ENCODE measurements around the gene SCN5A. TPM values are rescaled to one million over a fixed set of nuclear protein-coding genes. Genes with fewer than 3 reads are reported as not detected.

SCN5A gene
- total RNA-seq, 1 experiment from 2014 or later: 0.69 TPM

- POLR2A ChIA-PET: no interaction called here
- TF ChIP-seq REST (IDR thresholded peaks at IDR 0.05; ENCODE audit: insufficient read depth in 1 of 2, low read depth in 2 of 2, low read length in 1 of 2) (no peak), CTCF (IDR thresholded peaks at IDR 0.05) (no peak), POLR2AphosphoS5 (IDR thresholded peaks at IDR 0.05; ENCODE audit: low read depth, low read length) (no peak), SIN3A (IDR thresholded peaks at IDR 0.05; ENCODE audit: borderline replicate concordance, insufficient read depth, low read depth, low read length) (no peak), TCF7L2 (IDR thresholded peaks at IDR 0.05; ENCODE audit: low read depth, low read length) (no peak)
- Histone ChIP-seq H3K9me3 (ENCODE audit: control insufficient read depth, insufficient read depth, low read depth, low read length) (no peaks in the 10 kb centered on the region), H3K4me1 (ENCODE audit: control insufficient read depth, insufficient read depth, low read length) (no peaks in the 10 kb centered on the region), H3K27me3 (ENCODE audit: control insufficient read depth, insufficient read depth, low read length) (no peaks in the 10 kb centered on the region), H3K36me3 (ENCODE audit: control insufficient read depth, insufficient read depth, low read length) (no peaks in the 10 kb centered on the region), H3K27ac (ENCODE audit: low read length) (no peak overlapping the region), H3K4me3 (ENCODE audit: low read depth in 2 of 2, low read length in 2 of 2) (no peak overlapping the region)
- DNase-seq (ENCODE audit: low read depth, low spot score) (no peak), ATAC-seq (no peak)
- CTCF ChIA-PET: no interaction called here
- in situ Hi-C loops (cut with HindIII; ENCODE audit: low pct_unique_long_range_greater_than_20kb, low sequenced_read_pairs): no loop called here
- intact Hi-C loops (cut with micrococcal nuclease; ENCODE audit: unreplicated experiment): no loop called here
- no TSS peak for BruUV-seq (replicated peaks)
Observed at GRCh38 chr3:38554127-38554827, 95.2 kb downstream of the SCN5A start.

- intact Hi-C loops (cut with micrococcal nuclease; ENCODE audit: unreplicated experiment) (no loop called here), in situ Hi-C loops (cut with HindIII; ENCODE audit: low pct_unique_long_range_greater_than_20kb, low sequenced_read_pairs) (no loop called here)
- no peak for ATAC-seq
- BruUV-seq (replicated peaks): no TSS peak
- H3K4me3 ChIP-seq (ENCODE audit: low read depth in 2 of 2, low read length in 2 of 2): no peak overlapping the region
- H3K27me3 ChIP-seq (ENCODE audit: control insufficient read depth, insufficient read depth, low read length): no peaks in the 10 kb centered on the region
- H3K4me1 ChIP-seq (ENCODE audit: control insufficient read depth, insufficient read depth, low read length): no peaks in the 10 kb centered on the region
- no peaks in the 10 kb centered on the region for H3K9me3 ChIP-seq (ENCODE audit: control insufficient read depth, insufficient read depth, low read depth, low read length)
- ChIA-PET CTCF (no interaction called here), POLR2A (no interaction called here)
- no peak overlapping the region for H3K27ac ChIP-seq (ENCODE audit: low read length)
- no peaks in the 10 kb centered on the region for H3K36me3 ChIP-seq (ENCODE audit: control insufficient read depth, insufficient read depth, low read length)
- TF ChIP-seq POLR2AphosphoS5 (IDR thresholded peaks at IDR 0.05; ENCODE audit: low read depth, low read length) (no peak), SIN3A (IDR thresholded peaks at IDR 0.05; ENCODE audit: borderline replicate concordance, insufficient read depth, low read depth, low read length) (no peak), TCF7L2 (IDR thresholded peaks at IDR 0.05; ENCODE audit: low read depth, low read length) (no peak), REST (IDR thresholded peaks at IDR 0.05; ENCODE audit: insufficient read depth in 1 of 2, low read depth in 2 of 2, low read length in 1 of 2) (no peak), CTCF (IDR thresholded peaks at IDR 0.05) (no peak)
- DNase-seq (ENCODE audit: low read depth, low spot score): no peak
Observed at GRCh38 chr3:38553071-38553470, 96.4 kb downstream of the SCN5A start.

All from Panc1 (cell line).